Ramos (cell line): ENCODE data around the gene KCTD21.
"Not testable (repeated sequence)": the region's sequence is repeated elsewhere in the genome, so short reads cannot be mapped to it uniquely, and the experiment has no call there.

Source experiments
- in situ Hi-C: fragments of 300-500 bp; cut with MboI; formaldehyde crosslinking; loops from one replicate; pipeline ENCODE4 v1.14.3; 2022; ENCODE audit warnings: low sequenced_read_pairs; ENCODE audit not compliant: unreplicated experiment

The KCTD21 gene

DNA sequence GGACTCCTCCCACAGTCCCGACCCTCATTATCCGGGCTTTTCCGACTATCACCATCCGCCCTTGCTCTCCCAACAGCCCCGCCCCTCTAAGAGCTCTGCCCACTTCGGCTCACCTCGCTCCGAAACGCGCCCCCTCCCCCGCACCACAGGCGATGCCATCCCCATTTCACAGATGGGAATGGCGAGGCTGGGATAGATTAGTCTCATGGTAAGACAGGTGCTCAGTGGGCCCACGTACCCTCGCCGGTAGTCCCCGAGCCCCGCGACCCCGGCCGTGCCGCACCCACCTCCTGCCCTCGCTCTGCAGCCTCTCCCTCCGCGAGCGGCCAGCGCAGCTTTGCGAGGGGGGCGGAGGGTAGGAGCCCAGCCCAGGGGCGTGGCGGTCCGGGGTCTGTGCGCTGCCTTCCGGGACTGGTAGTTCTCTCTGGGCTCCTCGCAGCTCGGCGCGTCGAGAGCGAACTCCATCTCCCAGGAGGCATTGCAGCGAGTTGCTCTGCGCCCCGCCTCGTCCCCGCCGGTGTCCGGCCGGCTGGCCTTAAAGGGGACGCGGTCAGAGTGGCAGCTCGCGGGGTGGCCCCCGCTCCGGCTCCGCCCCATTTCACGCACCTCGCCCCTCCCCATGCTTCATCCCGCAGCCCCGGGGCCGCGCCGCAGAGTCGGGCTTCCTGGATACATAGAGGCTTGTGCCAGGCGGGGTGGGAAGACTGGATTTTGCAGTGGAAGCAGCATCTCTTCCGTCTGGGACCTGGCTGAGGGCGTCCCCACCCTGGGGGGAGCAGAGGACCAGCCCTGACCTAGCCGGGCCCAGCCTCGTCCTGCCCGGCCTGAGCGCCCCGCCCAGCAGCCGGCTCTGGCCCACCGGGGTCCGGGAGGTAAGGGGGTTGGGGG, at the start of gene KCTD21, which contains the start of gene USP35:
Gene KCTD21 (minus strand): TSS at position 341 of the 888 bp plus-strand sequence. CDS start 14,072 bp downstream, outside the sequence.
Gene USP35 (plus strand): TSS at position 634 of the 888 bp plus-strand sequence. CDS start 7,327 bp downstream, outside the sequence.
- in situ Hi-C loops: no loop called here

GRCh38 chr11:78237293-78238046, 49.0 kb upstream of the KCTD21 start:
- in situ Hi-C loops: no loop called here

DNA sequence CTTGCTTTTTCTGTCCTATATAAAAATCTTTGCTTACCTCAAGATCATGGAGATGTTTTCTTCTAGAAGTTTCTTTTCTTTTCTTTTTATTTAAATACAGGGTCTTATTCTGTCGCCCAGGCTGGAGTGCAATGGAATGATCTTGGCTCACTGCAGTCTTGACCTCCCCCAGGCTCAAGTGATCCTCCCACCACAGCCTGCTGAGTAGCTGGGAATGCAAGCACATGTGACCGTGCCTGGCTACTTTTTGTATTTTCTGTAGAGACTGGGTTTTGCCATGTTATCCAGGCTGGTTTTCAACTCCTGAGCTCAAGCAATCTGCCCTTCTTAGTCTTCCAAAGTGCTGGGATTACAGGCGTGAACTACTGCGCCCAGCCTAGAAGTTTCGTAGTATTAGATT, 45.6 kb upstream of the KCTD21 start:
- in situ Hi-C loops: no loop called here

DNA sequence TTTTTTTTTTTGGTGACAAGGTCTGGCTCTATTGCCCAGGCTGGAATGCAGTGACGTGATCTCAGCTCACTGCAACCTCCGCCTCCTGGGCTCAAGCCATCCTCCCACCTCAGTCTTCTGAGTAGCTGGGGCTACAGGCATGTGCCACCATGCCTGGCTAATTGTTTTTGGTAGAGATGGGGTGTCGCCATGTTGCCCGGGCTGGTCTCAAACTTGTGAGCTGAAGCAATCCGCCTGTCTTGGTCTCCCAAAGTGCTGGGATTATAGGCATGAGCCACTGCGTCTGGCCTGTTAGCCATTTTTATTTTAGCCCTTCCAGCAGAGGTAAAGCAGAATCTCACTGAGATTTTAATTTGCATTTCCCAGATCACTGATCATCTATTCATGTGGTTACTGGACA, 44.6 kb upstream of the KCTD21 start:
- in situ Hi-C loops: not testable (repeated sequence)

GRCh38 chr11:78231962-78232501, 43.6 kb upstream of the KCTD21 start:
- in situ Hi-C loops: no loop called here

GRCh38 chr11:78230161-78230877, 41.9 kb upstream of the KCTD21 start:
- in situ Hi-C loops: no loop called here

DNA sequence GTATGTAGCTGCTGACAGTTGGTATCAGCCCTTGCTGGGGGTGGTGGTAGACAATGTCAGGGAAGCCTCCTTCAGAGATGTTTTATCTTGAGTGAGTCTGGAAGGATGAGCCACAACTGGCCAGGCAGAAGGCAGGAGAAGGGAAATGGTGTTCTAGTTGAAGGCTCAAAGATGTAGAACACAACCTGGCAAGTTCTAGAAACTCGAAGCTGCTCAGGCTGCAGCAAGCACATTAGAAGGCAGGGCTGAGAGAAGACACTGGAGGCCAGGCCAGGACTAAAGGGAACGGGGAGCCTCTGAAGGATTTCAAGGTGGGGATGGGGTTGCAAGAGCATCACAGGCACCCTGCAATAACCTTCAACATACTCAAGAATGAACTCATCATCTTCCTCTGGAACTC, 40.7 kb upstream of the KCTD21 start:
- in situ Hi-C loops: loop anchor here (10.0 kb wide), 1 partner anchor 336 kb away; no protein-coding TSS in a partner anchor

- in situ Hi-C loops: loop anchor here (10.0 kb wide), 1 partner anchor 336 kb away; no protein-coding TSS in a partner anchor
Measured at GRCh38 chr11:78228467-78228866, 40.0 kb upstream of the KCTD21 start.

- in situ Hi-C loops: loop anchor here (10.0 kb wide), 1 partner anchor 337 kb away; no protein-coding TSS in a partner anchor
Measured at GRCh38 chr11:78227921-78228320, 39.5 kb upstream of the KCTD21 start.

- in situ Hi-C loops: loop anchor here (10.0 kb wide), 1 partner anchor 338 kb away; no protein-coding TSS in a partner anchor
Measured at GRCh38 chr11:78226684-78227680, 38.6 kb upstream of the KCTD21 start.

- in situ Hi-C loops: loop anchor here (10.0 kb wide), 1 partner anchor 340 kb away; no protein-coding TSS in a partner anchor
Measured at GRCh38 chr11:78224906-78225420, 36.5 kb upstream of the KCTD21 start.

GRCh38 chr11:78224506-78224905, 36.1 kb upstream of the KCTD21 start:
- in situ Hi-C loops: loop anchor here (10.0 kb wide), 1 partner anchor 340 kb away; no protein-coding TSS in a partner anchor

DNA sequence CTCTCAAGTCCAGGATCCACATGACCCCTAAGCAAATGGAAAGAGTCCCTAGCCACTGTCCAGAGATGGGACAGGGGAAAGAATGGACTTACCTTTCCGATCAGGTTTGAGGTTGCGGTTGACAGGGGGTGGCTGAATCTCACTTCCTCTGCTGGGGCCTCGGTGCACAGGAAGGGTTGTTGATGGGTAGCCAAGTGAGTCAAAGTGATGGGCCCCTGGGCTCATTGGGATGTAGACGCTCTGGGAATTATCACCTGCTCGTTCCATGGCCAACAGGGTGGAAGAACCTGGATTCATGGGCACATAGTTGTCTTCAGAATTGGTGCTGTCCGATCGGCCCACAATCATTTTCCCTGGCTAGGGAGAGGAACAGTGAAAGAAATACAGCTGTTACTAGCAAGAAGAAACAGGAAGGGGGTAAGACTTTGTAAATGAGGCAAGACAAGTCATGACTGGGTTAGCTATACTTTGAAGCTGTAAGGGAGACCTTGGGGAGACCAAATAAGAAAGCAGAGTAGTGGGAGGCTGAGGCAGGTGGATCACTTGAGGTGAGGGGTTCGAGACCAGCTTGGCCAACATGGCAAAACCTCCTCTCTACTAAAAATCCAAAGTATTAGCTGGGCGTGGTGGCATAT, 35.0 kb upstream of the KCTD21 start:
- in situ Hi-C loops: loop anchor here (10.0 kb wide), 1 partner anchor 341 kb away; no protein-coding TSS in a partner anchor

- in situ Hi-C loops: loop anchor here (10.0 kb wide), 1 partner anchor 342 kb away; no protein-coding TSS in a partner anchor
Measured at GRCh38 chr11:78222726-78223125, 34.3 kb upstream of the KCTD21 start.

- in situ Hi-C loops: loop anchor here (10.0 kb wide), 1 partner anchor 343 kb away; no protein-coding TSS in a partner anchor
Measured at GRCh38 chr11:78221396-78222315, 33.2 kb upstream of the KCTD21 start.
